Peyer's patch (tissue), 4 donors: ENCODE measurements around the gene BCL11A.

Experiments
- POLR2A ChIP-seq, 2 donors: fragments of 450-650 bp; IDR thresholded peaks; one replicate each; pipeline ENCODE4 v1.5.1; 2017; ENCODE audit warnings: antibody characterized with exemption in 2 of 2, mild to moderate bottlenecking in 2 of 2, moderate library complexity in 2 of 2
- TF ChIP-seq, protein P1 (sequence below), 6 experiments: fragments of 450-650 bp in 4 of 6; fragments of 200-600 bp in 2 of 6; sonication (generic) in 1 of 6; IDR thresholded peaks; one replicate each; pipeline ENCODE4 v1.5.1; 2017 to 2019; ENCODE audit warnings: antibody characterized with exemption in 6 of 6, mild to moderate bottlenecking in 3 of 6, moderate library complexity in 1 of 6

DNA sequence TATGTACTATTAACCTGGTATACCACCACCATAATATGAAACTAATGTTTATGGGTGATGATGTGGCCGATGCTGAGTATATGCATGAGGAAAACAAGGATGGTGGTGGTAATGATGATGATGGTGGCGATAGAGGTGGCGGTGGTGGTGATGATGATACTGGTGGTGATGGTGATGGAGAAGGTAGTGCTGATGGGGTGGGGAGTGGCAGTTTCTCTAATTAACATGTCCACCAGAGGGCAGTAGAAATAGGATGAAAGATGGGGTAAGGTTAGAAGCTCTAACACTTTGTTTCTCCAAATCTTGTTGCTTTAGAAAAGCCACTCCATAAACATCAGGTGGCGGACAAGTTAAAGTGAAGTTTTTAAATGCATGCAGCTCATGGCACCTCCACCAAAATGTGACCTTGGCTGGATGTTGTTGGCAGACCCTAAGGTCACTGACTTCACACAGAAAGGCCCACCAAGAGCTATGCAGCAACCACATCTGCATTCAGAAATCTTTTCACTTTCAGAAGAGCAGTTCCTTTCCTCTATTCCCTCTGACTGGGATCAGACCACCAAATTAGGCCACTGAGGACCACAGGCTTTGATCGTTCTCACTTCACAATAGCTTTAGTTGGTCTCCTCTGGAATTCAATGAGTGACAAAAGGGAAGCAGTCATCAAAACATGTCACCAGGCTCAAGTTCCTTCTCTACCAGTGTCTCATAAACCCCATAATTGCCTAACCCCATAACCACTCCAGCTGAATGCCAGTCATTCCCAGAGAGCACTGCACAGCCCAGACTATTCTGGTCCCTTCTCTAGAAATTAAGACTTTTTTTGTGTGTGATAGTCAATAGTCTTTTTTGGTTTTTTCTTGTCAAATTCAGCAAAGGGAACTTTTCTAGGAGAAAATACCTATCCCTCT lies 7.5 kb upstream of the BCL11A start:
- TF ChIP-seq, protein P1, sequence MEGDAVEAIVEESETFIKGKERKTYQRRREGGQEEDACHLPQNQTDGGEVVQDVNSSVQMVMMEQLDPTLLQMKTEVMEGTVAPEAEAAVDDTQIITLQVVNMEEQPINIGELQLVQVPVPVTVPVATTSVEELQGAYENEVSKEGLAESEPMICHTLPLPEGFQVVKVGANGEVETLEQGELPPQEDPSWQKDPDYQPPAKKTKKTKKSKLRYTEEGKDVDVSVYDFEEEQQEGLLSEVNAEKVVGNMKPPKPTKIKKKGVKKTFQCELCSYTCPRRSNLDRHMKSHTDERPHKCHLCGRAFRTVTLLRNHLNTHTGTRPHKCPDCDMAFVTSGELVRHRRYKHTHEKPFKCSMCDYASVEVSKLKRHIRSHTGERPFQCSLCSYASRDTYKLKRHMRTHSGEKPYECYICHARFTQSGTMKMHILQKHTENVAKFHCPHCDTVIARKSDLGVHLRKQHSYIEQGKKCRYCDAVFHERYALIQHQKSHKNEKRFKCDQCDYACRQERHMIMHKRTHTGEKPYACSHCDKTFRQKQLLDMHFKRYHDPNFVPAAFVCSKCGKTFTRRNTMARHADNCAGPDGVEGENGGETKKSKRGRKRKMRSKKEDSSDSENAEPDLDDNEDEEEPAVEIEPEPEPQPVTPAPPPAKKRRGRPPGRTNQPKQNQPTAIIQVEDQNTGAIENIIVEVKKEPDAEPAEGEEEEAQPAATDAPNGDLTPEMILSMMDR (IDR thresholded peaks at IDR 0.05): peak in 5 of 6 experiments; percentile 45 to 60 (median 56)
- no peak for TF ChIP-seq POLR2A (IDR thresholded peaks at IDR 0.05)
